Central memory CD8-positive, alpha-beta T cell (primary cell): Measurements from ENCODE around the gene TMEM117.

Source experiments
- ATAC-seq: fragments of 150-1000 bp; cut with Tn5 transposase; replicated peaks from 2 replicates; pipeline ENCODE4 v1.10.0; 2022; ENCODE audit warnings: mild to moderate bottlenecking, moderate FRiP score, moderate number of reproducible peaks; ENCODE audit not compliant: poor library complexity, severe bottlenecking; ENCODE audit errors: extremely low read depth
- DNase-seq, 2 donors: peaks; one replicate each; pipeline ENCODE4 v3.0.0; 2021; ENCODE audit warnings: low spot score in 2 of 2
- H3K27ac Mint-ChIP-seq: one replicate; pipeline ENCODE4 v1.8.0; 2022; ENCODE audit warnings: low read depth, mild to moderate bottlenecking, moderate library complexity, mixed read lengths
- H3K27me3 Mint-ChIP-seq: one replicate; pipeline ENCODE4 v1.8.0; 2022; ENCODE audit warnings: mixed read lengths
- H3K36me3 Mint-ChIP-seq: one replicate; pipeline ENCODE4 v1.8.0; 2022; ENCODE audit warnings: mild to moderate bottlenecking, moderate library complexity, mixed read lengths; ENCODE audit not compliant: insufficient read depth
- H3K4me1 Mint-ChIP-seq: one replicate; pipeline ENCODE4 v1.8.0; 2022; ENCODE audit warnings: mixed read lengths
- H3K4me3 Mint-ChIP-seq: one replicate; pipeline ENCODE4 v1.8.0; 2022; ENCODE audit warnings: mild to moderate bottlenecking, moderate library complexity, mixed read lengths
- H3K9me3 Mint-ChIP-seq: one replicate; pipeline ENCODE4 v1.8.0; 2022; ENCODE audit warnings: mixed read lengths

TMEM117 gene

DNA sequence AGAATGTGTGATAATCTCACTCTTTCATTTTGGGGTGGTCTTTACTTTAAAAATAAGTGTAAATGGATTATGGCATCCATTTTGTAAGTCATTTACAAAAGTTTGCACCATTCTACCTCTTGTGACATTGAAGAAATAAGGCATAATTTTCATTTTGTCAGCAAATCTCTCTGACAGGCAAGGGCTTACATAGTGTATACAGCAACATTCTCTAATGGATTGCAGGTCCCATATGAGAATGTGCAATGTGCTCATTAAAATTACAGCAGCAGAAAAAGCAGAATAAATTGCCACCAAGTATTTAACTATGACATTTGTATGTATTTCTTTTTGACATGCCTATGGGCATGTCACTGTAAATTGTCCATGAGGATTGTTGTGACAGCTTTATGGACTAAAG lies 223.6 kb downstream of the TMEM117 start:
- ATAC-seq (no peak), DNase-seq (no peak)
- Mint-ChIP-seq H3K4me1 (no peaks in the 10 kb centered on the region), H3K27me3 (no peaks in the 10 kb centered on the region), H3K27ac (no peak overlapping the region), H3K4me3 (no peak overlapping the region), H3K36me3 (no peaks in the 10 kb centered on the region), H3K9me3 (no peaks in the 10 kb centered on the region)

- Mint-ChIP-seq H3K4me3 (no peak overlapping the region), H3K27me3 (no peaks in the 10 kb centered on the region), H3K27ac (no peak overlapping the region), H3K4me1 (no peaks in the 10 kb centered on the region), H3K36me3 (no peaks in the 10 kb centered on the region), H3K9me3 (no peaks in the 10 kb centered on the region)
- no peak for ATAC-seq
- no peak for DNase-seq
Measured at GRCh38 chr12:44063671-44064070, 227.8 kb downstream of the TMEM117 start.

DNA sequence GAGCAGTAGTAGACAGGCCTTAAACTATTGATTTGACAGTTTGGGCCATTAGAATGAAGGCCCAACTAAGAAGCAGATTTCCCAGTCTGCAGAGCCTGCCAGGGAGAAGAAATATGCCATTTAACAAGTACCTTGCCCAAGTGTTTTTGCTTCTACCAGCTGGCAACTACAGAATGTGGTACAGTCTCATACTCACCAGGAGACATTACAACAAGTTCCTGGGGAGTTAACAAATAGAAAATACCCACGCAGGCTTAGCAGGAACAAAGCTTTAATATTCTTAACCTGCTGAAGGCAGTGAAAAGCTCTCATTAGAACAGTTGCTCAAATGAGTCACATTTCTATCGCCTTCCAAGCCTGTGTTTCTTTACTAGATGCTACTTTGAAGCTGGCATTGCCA lies 241.0 kb downstream of the TMEM117 start:
- Mint-ChIP-seq H3K27ac (no peak overlapping the region), H3K4me3 (no peak overlapping the region), H3K36me3 (no peaks in the 10 kb centered on the region), H3K4me1 (no peaks in the 10 kb centered on the region), H3K9me3 (no peaks in the 10 kb centered on the region), H3K27me3 (no peaks in the 10 kb centered on the region)
- DNase-seq (no peak), ATAC-seq (no peak)

DNA sequence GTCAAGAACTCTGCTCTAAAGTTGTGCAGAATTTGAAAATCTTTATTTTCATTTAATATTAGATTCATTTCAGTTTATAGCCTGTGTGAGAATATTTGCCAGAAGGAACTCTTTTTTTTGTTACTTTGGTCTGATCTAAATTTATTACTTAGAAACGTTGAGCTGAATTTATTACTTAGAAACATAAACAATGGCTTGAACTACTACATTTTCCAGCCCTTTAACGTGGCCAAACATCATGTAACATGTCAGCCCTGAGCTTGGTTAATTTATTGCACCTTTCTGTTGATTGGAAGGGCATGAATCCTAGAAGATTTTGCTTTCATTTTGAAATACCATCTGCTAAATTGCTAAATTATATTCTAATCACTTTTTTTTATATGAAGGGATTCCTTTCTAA lies 241.4 kb downstream of the TMEM117 start:
- H3K27ac Mint-ChIP-seq: no peak overlapping the region
- no peak overlapping the region for H3K4me3 Mint-ChIP-seq
- no peak for DNase-seq
- H3K27me3 Mint-ChIP-seq: no peaks in the 10 kb centered on the region
- no peak for ATAC-seq
- no peaks in the 10 kb centered on the region for H3K9me3 Mint-ChIP-seq
- no peaks in the 10 kb centered on the region for H3K4me1 Mint-ChIP-seq
- no peaks in the 10 kb centered on the region for H3K36me3 Mint-ChIP-seq

- no peak for ATAC-seq
- H3K27me3 Mint-ChIP-seq: no peaks in the 10 kb centered on the region
- H3K36me3 Mint-ChIP-seq: no peaks in the 10 kb centered on the region
- H3K4me1 Mint-ChIP-seq: no peaks in the 10 kb centered on the region
- no peak overlapping the region for H3K4me3 Mint-ChIP-seq
- no peak for DNase-seq
- H3K27ac Mint-ChIP-seq: no peak overlapping the region
- no peaks in the 10 kb centered on the region for H3K9me3 Mint-ChIP-seq
Measured at GRCh38 chr12:44078273-44078672, 242.4 kb downstream of the TMEM117 start.

DNA sequence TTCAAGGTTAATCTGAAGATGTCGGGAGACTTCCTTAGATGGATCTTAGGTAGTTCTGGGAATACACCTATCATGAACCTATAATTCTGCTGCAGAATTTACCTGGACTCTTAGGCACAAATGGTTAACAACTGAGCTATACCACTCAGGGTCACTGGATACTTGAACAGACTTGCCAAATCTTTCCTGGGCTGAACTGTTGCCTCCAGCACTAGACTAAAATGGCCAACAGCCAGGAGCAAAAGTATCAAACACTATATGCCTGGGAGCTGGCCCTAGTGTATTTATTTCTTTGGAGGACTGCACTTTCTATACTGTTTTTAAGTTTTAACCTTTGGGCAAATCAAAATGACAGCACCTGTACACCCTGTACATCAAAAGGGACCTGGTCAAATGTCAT lies 252.8 kb downstream of the TMEM117 start:
- Mint-ChIP-seq H3K4me3 (no peak overlapping the region), H3K27ac (no peak overlapping the region), H3K9me3 (no peaks in the 10 kb centered on the region), H3K4me1 (no peaks in the 10 kb centered on the region), H3K27me3 (no peaks in the 10 kb centered on the region), H3K36me3 (peaks cover 3% of the 10 kb centered on the region)
- no peak for ATAC-seq
- no peak for DNase-seq

- Mint-ChIP-seq H3K27me3 (no peaks in the 10 kb centered on the region), H3K9me3 (peaks cover 6% of the 10 kb centered on the region), H3K27ac (no peak overlapping the region), H3K4me1 (no peaks in the 10 kb centered on the region), H3K36me3 (peaks cover 3% of the 10 kb centered on the region), H3K4me3 (no peak overlapping the region)
- ATAC-seq (no peak), DNase-seq (no peak)
Measured at GRCh38 chr12:44091948-44092606, 256.2 kb downstream of the TMEM117 start.

DNA sequence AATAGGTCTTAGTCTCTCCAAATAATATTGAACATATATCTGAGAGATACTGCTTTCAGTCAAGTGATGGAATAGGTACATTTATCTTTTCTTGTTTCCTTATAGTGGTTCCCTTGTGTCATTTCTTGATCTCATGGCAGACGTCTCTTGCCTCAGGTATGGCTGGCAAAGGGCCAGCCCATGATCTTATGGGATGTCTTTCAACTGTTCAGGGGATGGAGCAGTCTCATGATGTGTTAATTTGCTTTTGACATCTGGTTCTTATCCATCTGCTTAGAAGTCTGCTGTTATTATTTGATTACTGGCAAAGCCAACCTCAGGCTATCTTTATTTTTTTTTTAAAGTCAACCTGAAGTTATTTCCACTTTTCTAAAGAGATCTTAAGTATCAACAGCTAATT lies 262.9 kb downstream of the TMEM117 start:
- Mint-ChIP-seq H3K4me1 (no peaks in the 10 kb centered on the region), H3K9me3 (peaks cover 6% of the 10 kb centered on the region), H3K27me3 (no peaks in the 10 kb centered on the region), H3K27ac (no peak overlapping the region), H3K4me3 (no peak overlapping the region), H3K36me3 (no peaks in the 10 kb centered on the region)
- DNase-seq (no peak), ATAC-seq (no peak)

GRCh38 chr12:44099486-44099885 lies 263.6 kb downstream of the TMEM117 start:
- peaks cover 6% of the 10 kb centered on the region for H3K9me3 Mint-ChIP-seq
- no peaks in the 10 kb centered on the region for H3K36me3 Mint-ChIP-seq
- ATAC-seq (no peak), DNase-seq (no peak)
- no peaks in the 10 kb centered on the region for H3K27me3 Mint-ChIP-seq
- no peak overlapping the region for H3K27ac Mint-ChIP-seq
- no peak overlapping the region for H3K4me3 Mint-ChIP-seq
- H3K4me1 Mint-ChIP-seq: no peaks in the 10 kb centered on the region

DNA sequence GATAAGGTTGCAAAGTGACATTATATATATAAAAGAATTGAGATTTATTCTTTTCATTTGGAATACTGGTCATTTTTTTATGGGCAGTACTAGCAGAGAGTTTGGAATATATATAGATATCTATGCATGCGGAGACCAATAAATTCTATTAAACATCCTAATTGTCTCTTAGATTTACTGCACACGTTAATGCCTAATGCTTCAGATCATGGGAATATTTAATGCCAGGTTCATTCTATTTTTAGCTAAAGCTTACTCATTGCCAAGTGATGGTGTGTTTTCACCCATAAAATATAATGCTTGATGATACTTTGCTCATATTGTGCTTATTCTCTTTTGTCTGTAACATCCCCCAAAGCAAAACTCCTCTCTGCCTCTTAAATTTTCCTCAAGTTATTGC lies 264.4 kb downstream of the TMEM117 start:
- ATAC-seq (no peak), DNase-seq (no peak)
- H3K27ac Mint-ChIP-seq: no peak overlapping the region
- no peak overlapping the region for H3K4me3 Mint-ChIP-seq
- H3K27me3 Mint-ChIP-seq: no peaks in the 10 kb centered on the region
- no peaks in the 10 kb centered on the region for H3K36me3 Mint-ChIP-seq
- peaks cover 4% of the 10 kb centered on the region for H3K9me3 Mint-ChIP-seq
- no peaks in the 10 kb centered on the region for H3K4me1 Mint-ChIP-seq

GRCh38 chr12:44101475-44101874 lies 265.6 kb downstream of the TMEM117 start:
- H3K9me3 Mint-ChIP-seq: no peaks in the 10 kb centered on the region
- no peak overlapping the region for H3K4me3 Mint-ChIP-seq
- ATAC-seq (no peak), DNase-seq (no peak)
- H3K4me1 Mint-ChIP-seq: no peaks in the 10 kb centered on the region
- H3K27me3 Mint-ChIP-seq: no peaks in the 10 kb centered on the region
- H3K27ac Mint-ChIP-seq: no peak overlapping the region
- no peaks in the 10 kb centered on the region for H3K36me3 Mint-ChIP-seq

GRCh38 chr12:44114906-44115305 lies 279.0 kb downstream of the TMEM117 start:
- H3K36me3 Mint-ChIP-seq: no peaks in the 10 kb centered on the region
- ATAC-seq (no peak), DNase-seq (no peak)
- H3K4me1 Mint-ChIP-seq: no peaks in the 10 kb centered on the region
- peaks cover 5% of the 10 kb centered on the region for H3K9me3 Mint-ChIP-seq
- H3K27me3 Mint-ChIP-seq: no peaks in the 10 kb centered on the region
- H3K4me3 Mint-ChIP-seq: no peak overlapping the region
- H3K27ac Mint-ChIP-seq: no peak overlapping the region

- ATAC-seq (no peak), DNase-seq (no peak)
- Mint-ChIP-seq H3K9me3 (peaks cover 10% of the 10 kb centered on the region), H3K4me3 (no peak overlapping the region), H3K4me1 (no peaks in the 10 kb centered on the region), H3K36me3 (no peaks in the 10 kb centered on the region), H3K27me3 (no peaks in the 10 kb centered on the region), H3K27ac (no peak overlapping the region)
Measured at GRCh38 chr12:44117337-44117736, 281.5 kb downstream of the TMEM117 start.

DNA sequence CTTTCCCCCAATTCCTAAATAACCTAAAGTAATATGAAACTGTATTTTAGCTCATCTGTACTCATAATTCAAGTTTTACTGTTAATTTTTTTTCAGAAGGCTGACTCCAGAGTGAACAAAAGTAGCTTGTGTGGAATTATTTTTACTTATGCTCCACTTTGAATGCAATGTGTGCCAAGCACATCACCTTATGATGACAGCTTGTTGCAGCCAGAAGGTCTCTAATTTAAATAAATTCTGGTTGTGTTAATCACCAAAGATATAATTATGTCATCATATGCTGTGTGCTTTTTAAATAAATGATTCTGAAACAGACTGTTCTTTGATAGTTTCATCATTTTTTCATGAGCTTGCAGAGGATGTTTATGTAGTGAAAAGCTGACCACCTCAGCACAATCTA lies 283.1 kb downstream of the TMEM117 start:
- Mint-ChIP-seq H3K36me3 (no peaks in the 10 kb centered on the region), H3K27me3 (no peaks in the 10 kb centered on the region), H3K27ac (no peak overlapping the region), H3K4me1 (no peaks in the 10 kb centered on the region), H3K4me3 (no peak overlapping the region), H3K9me3 (peaks cover 10% of the 10 kb centered on the region)
- ATAC-seq (no peak), DNase-seq (no peak)
